ENCODE results near the gene C1QTNF8.

- TF ChIP-seq EZH2 (IDR thresholded peaks at IDR 0.05; ENCODE audit: insufficient read depth, poor library complexity, severe bottlenecking): no peak
- TF ChIP-seq EZH2phosphoT487 (IDR thresholded peaks at IDR 0.05; ENCODE audit: insufficient read depth, low read depth): no peak
Measured at GRCh38 chr16:1089822-1090619, 6.0 kb downstream of the C1QTNF8 start.

All from GM23248 (cell line).